MCF 10A (cell line): Measurements from ENCODE around the gene RAB4A. TPM values are rescaled to one million over a fixed set of nuclear protein-coding genes. Genes with fewer than 3 reads are reported as not detected.

Source experiments
- BruUV-seq: library from RNA; stranded (reverse); fragments of 400-500 nt; replicated peaks from 2 replicates; lab custom pipeline; 2021; lab: Mats Ljungman, UMichigan
- CTCF ChIA-PET: fragments of 300-600 bp; sonication (Branson Sonifier 250); formaldehyde crosslinking; extraction: SDS; loops from one replicate; lab custom pipeline; 2021; ENCODE audit warnings: antibody characterized with exemption, inconsistent platforms; lab: Yijun Ruan, JAX
- POLR2A ChIA-PET: fragments of 300-600, 350-650 bp; sonication (Branson Sonifier 250); formaldehyde crosslinking; extraction: SDS; loops from one replicate; lab custom pipeline; 2020; ENCODE audit warnings: antibody characterized with exemption, inconsistent platforms; lab: Yijun Ruan, JAX
- DNase-seq: peaks from one replicate; pipeline ENCODE4 v3.0.0-alpha.2; 2018; ENCODE audit not compliant: unreplicated experiment
- H3K27ac Mint-ChIP-seq: one replicate; pipeline ENCODE4 v1.8.0; 2022; ENCODE audit warnings: mild to moderate bottlenecking, low read depth, mixed read lengths; ENCODE audit not compliant: unreplicated experiment
- H3K27me3 Mint-ChIP-seq: one replicate; pipeline ENCODE4 v1.8.0; 2022; ENCODE audit warnings: mixed read lengths; ENCODE audit not compliant: insufficient read depth, unreplicated experiment
- H3K36me3 Mint-ChIP-seq: one replicate; pipeline ENCODE4 v1.8.0; 2022; ENCODE audit warnings: mild to moderate bottlenecking, moderate library complexity, mixed read lengths; ENCODE audit not compliant: insufficient read depth, unreplicated experiment
- H3K4me1 Mint-ChIP-seq: one replicate; pipeline ENCODE4 v1.8.0; 2022; ENCODE audit warnings: mixed read lengths; ENCODE audit not compliant: insufficient read depth, unreplicated experiment
- H3K4me3 Mint-ChIP-seq: one replicate; pipeline ENCODE4 v1.8.0; 2022; ENCODE audit warnings: mild to moderate bottlenecking, moderate library complexity, mixed read lengths; ENCODE audit not compliant: unreplicated experiment
- H3K9me3 Mint-ChIP-seq: one replicate; pipeline ENCODE4 v1.8.0; 2022; ENCODE audit warnings: mixed read lengths; ENCODE audit not compliant: unreplicated experiment
- CTCF ChIP-seq: fragments of 200-600 bp; IDR thresholded peaks from one replicate; pipeline ENCODE4 v1.8.0; 2022; ENCODE audit warnings: antibody characterized with exemption, mild to moderate bottlenecking; ENCODE audit not compliant: unreplicated experiment
- intact Hi-C: fragments of 100-400 bp; cut with micrococcal nuclease; formaldehyde crosslinking; loops from 2 replicates; pipeline ENCODE4 v1.14.1; 2022
- total RNA-seq: library from RNA; stranded (reverse); gene quantifications from 2 replicates; pipeline ENCODE4 v1.2.3, GENCODE V29; 2022

The RAB4A gene
- total RNA-seq, 1 experiment from 2014 or later = 87.4 TPM

GRCh38 chr1:229254910-229255541 is 15.9 kb upstream of the RAB4A start:
- H3K4me1 Mint-ChIP-seq = peaks cover 38% of the 10 kb centered on the region
- H3K27ac Mint-ChIP-seq = peak overlapping the region; percentile 77
- H3K27me3 Mint-ChIP-seq = no peaks in the 10 kb centered on the region
- BruUV-seq = no TSS peak
- peak; percentile 74 for TF ChIP-seq CTCF
- H3K36me3 Mint-ChIP-seq = peaks cover 4% of the 10 kb centered on the region
- ChIA-PET CTCF (interaction anchor here (0.6 to 10.1 kb wide), 80 partner anchors 9 to 1055 kb away, joined by 3 to 216 read pairs (median 4); partner anchors contain the start of gene RHOU), POLR2A (interaction anchor here (0.7 to 6.9 kb wide), 21 partner anchors 14 to 591 kb away, joined by 3 to 126 read pairs (median 5); partner anchors contain the start of genes NUP133, RAB4A and RHOU)
- peak; percentile 74 for DNase-seq
- H3K9me3 Mint-ChIP-seq = no peaks in the 10 kb centered on the region
- intact Hi-C loops = loop anchor here (1.0 kb wide), 3 partner anchors 520 to 591 kb away; partner anchors contain the start of gene RHOU
- peak overlapping the region; percentile 24 for H3K4me3 Mint-ChIP-seq

DNA sequence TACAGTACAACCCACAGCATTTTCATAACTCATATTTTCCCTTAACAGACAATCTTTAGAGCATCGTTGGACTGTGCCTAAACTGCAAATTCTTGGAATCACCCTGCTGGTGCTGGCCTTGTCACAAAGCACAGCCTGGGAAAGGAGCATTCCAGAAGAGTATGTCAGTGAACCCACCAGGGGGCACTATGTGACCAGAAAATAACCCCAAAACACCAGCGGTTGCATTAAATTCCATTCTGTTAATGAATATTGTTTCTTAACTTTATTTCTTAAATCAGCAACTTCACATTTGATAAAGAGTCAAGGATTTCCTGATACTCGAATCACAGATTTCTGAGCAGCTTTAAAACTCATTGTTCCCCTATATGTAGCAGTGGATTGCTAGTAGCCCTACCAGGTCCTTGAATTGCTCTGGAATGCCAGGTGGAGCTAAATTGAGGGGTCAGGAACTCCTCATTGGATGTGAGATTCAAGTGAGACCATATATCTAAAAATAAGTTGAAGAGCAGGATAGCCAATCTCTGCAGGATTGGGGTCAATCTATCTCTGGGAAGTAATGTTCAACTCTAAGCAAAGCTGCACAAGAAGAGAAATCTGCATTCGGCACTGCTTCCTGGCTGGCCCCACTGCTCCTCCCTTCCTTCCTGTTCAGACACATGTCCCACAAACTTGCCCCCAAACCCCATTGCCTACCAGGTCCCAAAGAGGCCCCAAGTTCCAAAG is 12.7 kb upstream of the RAB4A start:
- H3K4me3 Mint-ChIP-seq = no peak overlapping the region
- H3K27me3 Mint-ChIP-seq = no peaks in the 10 kb centered on the region
- TF ChIP-seq CTCF = peak; percentile 98
- H3K36me3 Mint-ChIP-seq = no peaks in the 10 kb centered on the region
- peaks cover 23% of the 10 kb centered on the region for H3K4me1 Mint-ChIP-seq
- intact Hi-C loops = loop anchor here (1.0 kb wide), 4 partner anchors 195 to 1052 kb away; no protein-coding TSS in a partner anchor
- no TSS peak for BruUV-seq
- CTCF ChIA-PET = interaction anchor here (0.6 to 10.1 kb wide), 59 partner anchors 9 to 607 kb away, joined by 3 to 216 read pairs (median 4); no protein-coding TSS in a partner anchor
- POLR2A ChIA-PET = interaction anchor here (0.5 to 6.9 kb wide), 12 partner anchors 11 to 258 kb away, joined by 3 to 74 read pairs (median 4); partner anchors contain the start of genes NUP133 and RAB4A
- H3K27ac Mint-ChIP-seq = no peak overlapping the region
- no peaks in the 10 kb centered on the region for H3K9me3 Mint-ChIP-seq
- DNase-seq = peak; percentile 88

GRCh38 chr1:229258757-229259060 is 12.2 kb upstream of the RAB4A start:
- ChIA-PET CTCF (interaction anchor here (0.6 to 10.1 kb wide), 61 partner anchors 10 to 1661 kb away, joined by 3 to 216 read pairs (median 4); no protein-coding TSS in a partner anchor), POLR2A (interaction anchor here (0.6 to 6.9 kb wide), 11 partner anchors 10 to 257 kb away, joined by 3 to 74 read pairs (median 4); partner anchors contain the start of genes NUP133 and RAB4A)
- BruUV-seq = no TSS peak
- Mint-ChIP-seq H3K36me3 (no peaks in the 10 kb centered on the region), H3K9me3 (no peaks in the 10 kb centered on the region), H3K27me3 (no peaks in the 10 kb centered on the region), H3K27ac (peak overlapping the region; percentile 27), H3K4me3 (no peak overlapping the region), H3K4me1 (peaks cover 19% of the 10 kb centered on the region)
- intact Hi-C loops = loop anchor here (1.0 kb wide), 4 partner anchors 195 to 1052 kb away; no protein-coding TSS in a partner anchor
- no peak for DNase-seq
- no peak for TF ChIP-seq CTCF
